GM18519 (cell line): ENCODE measurements around the gene PLGRKT.
"Not testable (repeated sequence)": the region's sequence is repeated elsewhere in the genome, so short reads cannot be mapped to it uniquely, and the experiment has no call there.

ENCODE experiments used
- ATAC-seq: cut with Tn5 transposase; IDR thresholded peaks from one replicate; pipeline ENCODE4 v1.9.1; 2021; ENCODE audit warnings: mild to moderate bottlenecking, moderate library complexity; ENCODE audit not compliant: unreplicated experiment, low FRiP score

Gene PLGRKT

GRCh38 chr9:5326893-5327548, 110.7 kb downstream of the PLGRKT start:
- ATAC-seq = no peak

GRCh38 chr9:5326187-5326586, 111.5 kb downstream of the PLGRKT start:
- ATAC-seq = no peak

GRCh38 chr9:5321601-5322000, 116.1 kb downstream of the PLGRKT start:
- ATAC-seq = not testable (repeated sequence)

GRCh38 chr9:5321058-5321457, 116.7 kb downstream of the PLGRKT start:
- ATAC-seq = no peak

GRCh38 chr9:5316406-5316805, 121.3 kb downstream of the PLGRKT start:
- ATAC-seq = not testable (repeated sequence)

GRCh38 chr9:5315187-5315923, 122.4 kb downstream of the PLGRKT start:
- no peak for ATAC-seq

GRCh38 chr9:5310851-5311250, 126.9 kb downstream of the PLGRKT start:
- no peak for ATAC-seq
